Endothelial cell of umbilical vein (primary cell): ENCODE results near the gene RBPJL. TPM values are rescaled to one million over a fixed set of nuclear protein-coding genes. Genes with fewer than 3 reads are reported as not detected.

Experiments
- BruUV-seq: library from RNA; stranded (reverse); fragments of 400-500 nt; replicated peaks from 2 replicates; lab custom pipeline; 2021; lab: Mats Ljungman, UMichigan
- CTCF ChIA-PET: fragments of 300-600, 350-600 bp; sonication (Branson Sonifier 250); formaldehyde crosslinking; loops from one replicate; lab custom pipeline; 2021; ENCODE audit warnings: antibody characterized with exemption, inconsistent platforms; lab: Charles Lee
- POLR2A ChIA-PET: fragments of 300-600, 350-600 bp; sonication (Branson Sonifier 250); formaldehyde crosslinking; loops from one replicate; lab custom pipeline; 2021; ENCODE audit warnings: antibody characterized with exemption, inconsistent platforms; lab: Charles Lee
- DNase-seq: peaks from one replicate; pipeline ENCODE4 v3.0.0-alpha.2; 2011; ENCODE audit warnings: low read depth, low spot score
- FAIRE-seq: peaks from 2 replicates; lab custom pipeline; 2011; peaks lifted over from hg19 to GRCh38; lab: Jason Lieb, UNC
- H2AFZ ChIP-seq: 2 replicates; pipeline ENCODE4 v1.6.0; 2012; ENCODE audit warnings: low read depth, low read length, control low read depth, inconsistent platforms
- H3K27ac ChIP-seq: 2 replicates; pipeline ENCODE4 v1.5.1; 2011; ENCODE audit warnings: low read depth, mild to moderate bottlenecking, control low read depth, low read length, moderate library complexity; ENCODE audit not compliant: insufficient read depth
- H3K27me3 ChIP-seq, 2 experiments: 2 replicates each; pipeline versions ENCODE4 v1.6.0 to v1.6.1; 2011; ENCODE audit warnings: low read length in 2 of 2, mixed read lengths in 1 of 2; ENCODE audit not compliant: control insufficient read depth in 2 of 2, insufficient read depth in 2 of 2
- H3K36me3 ChIP-seq, 2 experiments: 2 replicates in 1 of 2; 3 replicates in 1 of 2; pipeline ENCODE4 v1.5.1; 2011; ENCODE audit warnings: low read length in 2 of 2, mild to moderate bottlenecking in 1 of 2, moderate library complexity in 1 of 2; ENCODE audit not compliant: control insufficient read depth in 2 of 2, insufficient read depth in 2 of 2; ENCODE audit errors: extremely low read depth in 1 of 2
- H3K4me1 ChIP-seq: 3 replicates; pipeline ENCODE4 v1.5.1; 2011; ENCODE audit warnings: mild to moderate bottlenecking, low read length; ENCODE audit not compliant: control insufficient read depth, insufficient read depth; ENCODE audit errors: extremely low read depth
- H3K4me2 ChIP-seq: 2 replicates; pipeline ENCODE4 v1.6.1; 2011; ENCODE audit warnings: low read length, control low read depth, mixed read lengths; ENCODE audit not compliant: insufficient read depth
- H3K4me3 ChIP-seq, 3 experiments: fragments of 200-600 bp in 1 of 3; sonication (generic), shearing (Covaris generic) in 1 of 3; replicated peaks in 1 of 3; 2 replicates each; pipeline ENCODE4 v1.5.1; 2011 to 2016; ENCODE audit warnings: control low read depth in 3 of 3, low read length in 3 of 3, mild to moderate bottlenecking in 2 of 3, inconsistent platforms in 1 of 3, low read depth in 1 of 3, moderate library complexity in 1 of 3; ENCODE audit not compliant: insufficient read depth in 1 of 3
- H3K79me2 ChIP-seq: 2 replicates; pipeline ENCODE4 v1.6.0; 2012; ENCODE audit warnings: low read length, inconsistent platforms; ENCODE audit not compliant: control insufficient read depth, insufficient read depth
- H3K9ac ChIP-seq: replicated peaks from 2 replicates; pipeline ENCODE3; 2011; ENCODE audit warnings: low read length, control low read depth; ENCODE audit not compliant: insufficient read depth; ENCODE audit errors: extremely low read depth
- H3K9me1 ChIP-seq: replicated peaks from 3 replicates; pipeline ENCODE4 v1.6.0; 2011; ENCODE audit warnings: mild to moderate bottlenecking, low read length; ENCODE audit not compliant: control insufficient read depth, insufficient read depth; ENCODE audit errors: extremely low read depth
- H3K9me3 ChIP-seq: replicated peaks from 2 replicates; pipeline ENCODE4 v1.5.1; 2012; ENCODE audit warnings: low read length, inconsistent platforms; ENCODE audit not compliant: control insufficient read depth, insufficient read depth
- H4K20me1 ChIP-seq: replicated peaks from 2 replicates; pipeline ENCODE3; 2011; ENCODE audit warnings: mild to moderate bottlenecking, low read length; ENCODE audit not compliant: control insufficient read depth, insufficient read depth; ENCODE audit errors: extremely low read depth
- EZH2 ChIP-seq: IDR thresholded peaks from 2 replicates; pipeline ENCODE4 v1.6.1; 2012; ENCODE audit warnings: borderline replicate concordance, low read depth, mild to moderate bottlenecking, moderate library complexity, low read length, inconsistent platforms; ENCODE audit not compliant: severe bottlenecking
- FOS ChIP-seq: IDR thresholded peaks from 2 replicates; pipeline ENCODE4 v1.6.1; 2011; ENCODE audit warnings: mild to moderate bottlenecking, low read length, moderate library complexity, borderline replicate concordance; ENCODE audit not compliant: insufficient read depth
- GATA2 ChIP-seq: IDR thresholded peaks from 2 replicates; pipeline ENCODE4 v1.7.0; 2011; ENCODE audit warnings: low read depth, mild to moderate bottlenecking, moderate library complexity, mixed read lengths, low read length; ENCODE audit not compliant: insufficient read length, insufficient read depth
- JUN ChIP-seq: IDR thresholded peaks from 2 replicates; pipeline ENCODE4 v1.6.1; 2011; ENCODE audit warnings: borderline replicate concordance, low read depth; ENCODE audit not compliant: insufficient read length, insufficient read depth
- MYC ChIP-seq: IDR thresholded peaks from one replicate; pipeline ENCODE4 v1.6.1; 2011; ENCODE audit warnings: mild to moderate bottlenecking, low read depth, low read length
- POLR2A ChIP-seq: IDR thresholded peaks from 2 replicates; pipeline ENCODE4 v1.6.1; 2012; ENCODE audit warnings: low read depth, mild to moderate bottlenecking, control low read depth, low read length
- POLR2AphosphoS5 ChIP-seq: IDR thresholded peaks from 2 replicates; pipeline ENCODE4 v1.6.1; 2012; ENCODE audit warnings: low read depth, mild to moderate bottlenecking, control low read depth, low read length, moderate library complexity; ENCODE audit not compliant: insufficient read depth
- dilution Hi-C: fragments of 300-500 bp; cut with MboI; formaldehyde crosslinking; loops from one replicate; pipeline ENCODE4 v1.15.0; 2019; ENCODE audit warnings: low sequenced_read_pairs; ENCODE audit not compliant: extremely low pct_ligation_motif_present
- intact Hi-C: fragments of 100-400 bp; cut with micrococcal nuclease; formaldehyde crosslinking; loops from one replicate; pipeline ENCODE4 v1.10.0; 2022
- polyA plus RNA-seq, 4 experiments: library from polyadenylated mRNA; depleted of rRNA in 3 of 4; stranded (reverse) in 3 of 4; unstranded in 1 of 4; fragments of >200 nt; gene quantifications; 2 replicates each; pipeline versions ENCODE4 v1.2.1 to v1.2.3, GENCODE V29; 2011 to 2012; ENCODE audit warnings: missing spikeins in 1 of 4
- total RNA-seq: library from RNA; stranded (reverse); gene quantifications from 2 replicates; pipeline ENCODE4 v1.2.3, GENCODE V29; 2021
- TF ChIP-seq, protein P1 (sequence below), 2 donors: IDR thresholded peaks; 1 replicate in 1 of 2; 2 replicates in 1 of 2; pipeline ENCODE4 v1.5.1; 2011; ENCODE audit warnings: low read length in 2 of 2, mild to moderate bottlenecking in 2 of 2, moderate library complexity in 2 of 2, control low read depth in 1 of 2, inconsistent platforms in 1 of 2, low read depth in 1 of 2; ENCODE audit not compliant: insufficient read depth in 1 of 2; ENCODE audit errors: extremely low read depth in 1 of 2
- TF ChIP-seq, protein P2 (sequence below): IDR thresholded peaks from 2 replicates; pipeline ENCODE4 v1.6.1; 2011; ENCODE audit not compliant: insufficient read depth, insufficient read length

RBPJL gene
- total and polyA plus RNA-seq, 2 donors (not counting 3 experiments of a cell fraction or from before 2014, with no cell fraction given) = not detected

DNA sequence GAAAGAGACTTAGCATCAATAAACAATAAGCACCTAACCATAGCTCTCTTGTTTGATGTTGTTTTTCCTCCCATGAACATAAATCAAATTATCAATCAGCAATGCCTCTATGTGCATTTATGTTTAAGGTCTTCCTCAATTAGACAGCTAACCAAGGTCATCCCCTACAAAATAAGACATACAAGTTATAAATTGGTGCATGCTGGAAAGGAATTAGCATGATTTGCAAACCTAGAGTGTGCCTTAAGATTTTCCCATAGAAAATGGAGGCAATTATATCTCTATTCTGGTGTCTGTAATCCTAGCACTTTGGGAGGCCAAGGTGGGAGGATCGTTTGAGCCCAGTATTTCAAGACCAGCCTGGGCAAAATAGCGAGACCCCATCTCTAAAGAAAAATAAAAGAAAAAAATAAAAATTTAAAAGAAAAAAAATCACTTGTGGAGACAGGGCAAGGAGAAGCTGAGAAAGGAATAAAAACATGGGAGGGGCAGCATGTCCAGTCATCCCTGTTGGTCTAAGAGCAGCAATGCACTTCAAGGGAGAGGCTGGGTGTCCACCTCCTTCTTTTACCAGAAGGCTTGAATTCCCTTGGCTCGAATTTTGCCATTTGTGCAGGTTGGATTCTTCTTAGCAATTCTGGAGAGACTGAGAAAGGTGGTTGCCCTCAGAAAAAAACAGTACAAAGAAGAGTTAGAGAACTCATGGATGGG, 42.9 kb upstream of the RBPJL start:
- H3K4me3 ChIP-seq = no peak overlapping the region
- no peak overlapping the region for H3K9ac ChIP-seq
- H3K4me1 ChIP-seq = no peaks in the 10 kb centered on the region
- BruUV-seq = no TSS peak
- peaks cover 7 to 15% of the 10 kb centered on the region in 2 experiments for H3K27me3 ChIP-seq
- dilution Hi-C loops (no loop called here), intact Hi-C loops (no loop called here)
- no peaks in the 10 kb centered on the region for H3K9me3 ChIP-seq
- no peaks in the 10 kb centered on the region for H3K9me1 ChIP-seq
- H4K20me1 ChIP-seq = no peaks in the 10 kb centered on the region
- H3K79me2 ChIP-seq = no peaks in the 10 kb centered on the region
- FAIRE-seq = no peak
- no peak for TF ChIP-seq FOS
- TF ChIP-seq, protein P1, sequence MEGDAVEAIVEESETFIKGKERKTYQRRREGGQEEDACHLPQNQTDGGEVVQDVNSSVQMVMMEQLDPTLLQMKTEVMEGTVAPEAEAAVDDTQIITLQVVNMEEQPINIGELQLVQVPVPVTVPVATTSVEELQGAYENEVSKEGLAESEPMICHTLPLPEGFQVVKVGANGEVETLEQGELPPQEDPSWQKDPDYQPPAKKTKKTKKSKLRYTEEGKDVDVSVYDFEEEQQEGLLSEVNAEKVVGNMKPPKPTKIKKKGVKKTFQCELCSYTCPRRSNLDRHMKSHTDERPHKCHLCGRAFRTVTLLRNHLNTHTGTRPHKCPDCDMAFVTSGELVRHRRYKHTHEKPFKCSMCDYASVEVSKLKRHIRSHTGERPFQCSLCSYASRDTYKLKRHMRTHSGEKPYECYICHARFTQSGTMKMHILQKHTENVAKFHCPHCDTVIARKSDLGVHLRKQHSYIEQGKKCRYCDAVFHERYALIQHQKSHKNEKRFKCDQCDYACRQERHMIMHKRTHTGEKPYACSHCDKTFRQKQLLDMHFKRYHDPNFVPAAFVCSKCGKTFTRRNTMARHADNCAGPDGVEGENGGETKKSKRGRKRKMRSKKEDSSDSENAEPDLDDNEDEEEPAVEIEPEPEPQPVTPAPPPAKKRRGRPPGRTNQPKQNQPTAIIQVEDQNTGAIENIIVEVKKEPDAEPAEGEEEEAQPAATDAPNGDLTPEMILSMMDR (IDR thresholded peaks at IDR 0.05; ENCODE audit: extremely low read depth in 1 of 2, insufficient read depth in 1 of 2, low read depth in 1 of 2, low read length in 2 of 2) = no peak
- no peak for TF ChIP-seq POLR2A
- no peak for TF ChIP-seq EZH2
- TF ChIP-seq, protein P2, sequence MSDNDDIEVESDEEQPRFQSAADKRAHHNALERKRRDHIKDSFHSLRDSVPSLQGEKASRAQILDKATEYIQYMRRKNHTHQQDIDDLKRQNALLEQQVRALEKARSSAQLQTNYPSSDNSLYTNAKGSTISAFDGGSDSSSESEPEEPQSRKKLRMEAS = no peak
- TF ChIP-seq GATA2 = no peak
- no peak for TF ChIP-seq JUN
- no peak for TF ChIP-seq MYC
- no peak for TF ChIP-seq POLR2AphosphoS5
- H3K27ac ChIP-seq = no peak overlapping the region
- H2AFZ ChIP-seq = no peak overlapping the region
- POLR2A ChIA-PET = no interaction called here
- CTCF ChIA-PET = no interaction called here
- no peak for DNase-seq
- no peak overlapping the region for H3K4me2 ChIP-seq
- no peaks in the 10 kb centered on the region for H3K36me3 ChIP-seq
